ENCODE measurements around the gene CIC.

DNA sequence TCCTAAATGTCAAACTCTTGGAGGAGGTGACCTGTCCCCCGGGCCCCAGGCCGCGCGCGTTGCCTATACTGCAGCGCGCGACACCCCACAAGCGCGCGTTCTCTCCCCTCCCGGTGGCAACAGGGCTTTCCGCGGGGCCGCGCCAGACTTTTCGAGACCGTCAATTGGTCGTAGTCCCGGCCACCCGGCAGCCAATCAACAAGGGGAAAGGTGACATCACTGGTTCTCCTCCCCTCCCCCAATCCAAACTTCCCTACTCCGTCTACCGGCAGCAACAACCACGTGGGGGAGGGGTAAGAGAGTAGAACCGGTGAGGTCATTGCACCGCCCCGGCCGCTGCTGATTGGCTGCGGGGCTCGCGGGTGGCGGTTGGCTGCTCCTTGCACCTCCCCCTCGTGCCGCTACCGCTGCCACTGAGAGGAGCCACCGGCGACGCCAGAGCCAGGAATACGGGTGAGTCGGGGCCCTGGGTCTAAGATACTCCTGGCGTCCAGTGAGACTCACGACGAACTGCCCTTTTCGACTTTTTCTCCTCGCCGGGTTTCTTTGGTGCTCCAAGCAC is 829 bp upstream of the CIC start:
- TF ChIP-seq TAF1 (IDR thresholded peaks at IDR 0.05; ENCODE audit: borderline replicate concordance, insufficient read depth, low read length) (peak; percentile 82; the same call in 1 of the 2 replicates), POLR2AphosphoS5 (IDR thresholded peaks at IDR 0.05; ENCODE audit: low read depth, low read length) (peak; percentile 84), SIN3A (IDR thresholded peaks at IDR 0.05; ENCODE audit: borderline replicate concordance, insufficient read depth, low read length) (no peak; the same call in 1 of the 2 replicates)
- TF ChIP-seq, protein P1, sequence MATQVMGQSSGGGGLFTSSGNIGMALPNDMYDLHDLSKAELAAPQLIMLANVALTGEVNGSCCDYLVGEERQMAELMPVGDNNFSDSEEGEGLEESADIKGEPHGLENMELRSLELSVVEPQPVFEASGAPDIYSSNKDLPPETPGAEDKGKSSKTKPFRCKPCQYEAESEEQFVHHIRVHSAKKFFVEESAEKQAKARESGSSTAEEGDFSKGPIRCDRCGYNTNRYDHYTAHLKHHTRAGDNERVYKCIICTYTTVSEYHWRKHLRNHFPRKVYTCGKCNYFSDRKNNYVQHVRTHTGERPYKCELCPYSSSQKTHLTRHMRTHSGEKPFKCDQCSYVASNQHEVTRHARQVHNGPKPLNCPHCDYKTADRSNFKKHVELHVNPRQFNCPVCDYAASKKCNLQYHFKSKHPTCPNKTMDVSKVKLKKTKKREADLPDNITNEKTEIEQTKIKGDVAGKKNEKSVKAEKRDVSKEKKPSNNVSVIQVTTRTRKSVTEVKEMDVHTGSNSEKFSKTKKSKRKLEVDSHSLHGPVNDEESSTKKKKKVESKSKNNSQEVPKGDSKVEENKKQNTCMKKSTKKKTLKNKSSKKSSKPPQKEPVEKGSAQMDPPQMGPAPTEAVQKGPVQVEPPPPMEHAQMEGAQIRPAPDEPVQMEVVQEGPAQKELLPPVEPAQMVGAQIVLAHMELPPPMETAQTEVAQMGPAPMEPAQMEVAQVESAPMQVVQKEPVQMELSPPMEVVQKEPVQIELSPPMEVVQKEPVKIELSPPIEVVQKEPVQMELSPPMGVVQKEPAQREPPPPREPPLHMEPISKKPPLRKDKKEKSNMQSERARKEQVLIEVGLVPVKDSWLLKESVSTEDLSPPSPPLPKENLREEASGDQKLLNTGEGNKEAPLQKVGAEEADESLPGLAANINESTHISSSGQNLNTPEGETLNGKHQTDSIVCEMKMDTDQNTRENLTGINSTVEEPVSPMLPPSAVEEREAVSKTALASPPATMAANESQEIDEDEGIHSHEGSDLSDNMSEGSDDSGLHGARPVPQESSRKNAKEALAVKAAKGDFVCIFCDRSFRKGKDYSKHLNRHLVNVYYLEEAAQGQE (IDR thresholded peaks at IDR 0.05; ENCODE audit: insufficient read depth in 1 of 2, low read depth in 2 of 2, low read length in 2 of 2), result peak in 1 of 2 experiments; percentile 64; a peak in 1 of 4 replicates
